Large intestine (tissue), 3 donors: ENCODE measurements around the gene PIGX. TPM values are rescaled to one million over a fixed set of nuclear protein-coding genes. Genes with fewer than 3 reads are reported as not detected.

ENCODE experiments used
- DNase-seq, 2 donors: peaks; one replicate each; pipeline versions ENCODE4 v3.0.0 to v3.0.0-alpha.2; 2013
- H3K27ac ChIP-seq: one replicate; pipeline ENCODE4 v1.5.1; 2013; ENCODE audit warnings: low read length
- H3K27me3 ChIP-seq: 2 replicates; pipeline ENCODE4 v1.6.1; 2013; ENCODE audit warnings: low read length; ENCODE audit not compliant: control insufficient read depth, insufficient read depth
- H3K36me3 ChIP-seq: 2 replicates; pipeline ENCODE4 v1.6.1; 2013; ENCODE audit warnings: low read length; ENCODE audit not compliant: control insufficient read depth, insufficient read depth
- H3K4me1 ChIP-seq: one replicate; pipeline ENCODE4 v1.6.1; 2013; ENCODE audit warnings: low read length; ENCODE audit not compliant: control insufficient read depth, insufficient read depth
- H3K4me3 ChIP-seq: one replicate; pipeline ENCODE4 v1.5.1; 2013; ENCODE audit warnings: low read length
- H3K9me3 ChIP-seq: one replicate; pipeline ENCODE4 v1.6.1; 2013; ENCODE audit warnings: mild to moderate bottlenecking, low read depth, low read length, moderate library complexity; ENCODE audit not compliant: control insufficient read depth
- WGBS: methylation state at CpG from one replicate; pipeline ENCODE4 v1.1.5; 2013; ENCODE audit warnings: low lambda C conversion rate; ENCODE audit not compliant: insufficient coverage; 5-methylcytosine and 5-hydroxymethylcytosine counted together
- polyA plus RNA-seq: library from polyadenylated mRNA; unstranded; fragments of 120-200 nt; gene quantifications from one replicate; pipeline ENCODE4 v1.2.1, GENCODE V29; 2013

Gene PIGX
- polyA plus RNA-seq, 1 donor = 31.2 TPM

DNA sequence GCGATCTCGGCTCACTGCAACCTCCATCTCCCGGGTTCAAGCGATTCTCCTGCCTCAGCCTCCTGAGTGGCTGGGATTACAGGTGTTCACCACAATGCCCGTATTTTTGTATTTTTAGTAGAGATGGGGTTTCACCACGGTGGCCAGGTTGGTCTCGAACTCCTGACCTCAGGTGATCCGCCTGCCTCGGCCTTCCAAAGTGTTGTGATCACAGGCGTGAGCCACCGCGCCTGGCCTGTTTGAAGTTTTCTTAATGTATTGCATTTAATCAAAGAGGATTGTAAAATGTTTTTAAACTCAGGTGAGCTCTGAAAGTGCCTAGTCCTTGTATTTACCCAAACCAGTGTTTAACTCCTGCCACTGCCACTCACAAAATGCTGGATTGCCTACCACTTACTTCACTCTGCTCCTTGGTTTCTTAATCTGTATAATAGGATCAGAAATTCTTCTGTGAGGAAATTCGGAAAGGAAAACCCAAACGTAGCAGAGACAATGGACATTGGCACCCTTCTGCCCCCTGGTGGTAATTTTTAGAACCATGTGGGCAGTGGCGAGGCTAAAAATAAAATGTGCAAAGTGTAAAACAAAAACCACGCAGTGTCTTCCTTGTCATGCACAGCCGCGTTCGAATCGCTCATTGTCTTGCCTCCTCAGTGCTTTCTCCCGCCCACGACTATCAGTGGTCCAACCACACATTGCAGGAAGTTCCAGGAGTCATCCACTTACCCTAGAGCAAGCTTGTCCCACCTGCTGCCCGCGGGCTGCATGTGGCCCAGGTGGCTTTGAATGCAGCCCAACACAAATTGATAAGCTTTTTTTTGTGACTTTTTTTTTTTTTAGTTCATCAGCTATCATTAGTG, 27.4 kb upstream of the PIGX start:
- H3K27ac ChIP-seq = no peak overlapping the region
- no peaks in the 10 kb centered on the region for H3K4me1 ChIP-seq
- 0% methylated on average over 2 of the region's 24 CpGs for WGBS

GRCh38 chr3:196686436-196686835, 25.7 kb upstream of the PIGX start:
- no peak for DNase-seq
- Histone ChIP-seq H3K27me3 (no peaks in the 10 kb centered on the region), H3K4me3 (no peak overlapping the region), H3K4me1 (no peaks in the 10 kb centered on the region), H3K27ac (no peak overlapping the region), H3K9me3 (no peaks in the 10 kb centered on the region), H3K36me3 (no peaks in the 10 kb centered on the region)
- no CpG with 5 or more reads among the region's 2 CpGs for WGBS

More for the DNA sequence above, 27.4 kb upstream of the PIGX start:
- H3K4me3 ChIP-seq = no peak overlapping the region
- no peaks in the 10 kb centered on the region for H3K27me3 ChIP-seq
- no peaks in the 10 kb centered on the region for H3K36me3 ChIP-seq
- peak; percentile 23 to 55 for DNase-seq
- no peaks in the 10 kb centered on the region for H3K9me3 ChIP-seq

DNA sequence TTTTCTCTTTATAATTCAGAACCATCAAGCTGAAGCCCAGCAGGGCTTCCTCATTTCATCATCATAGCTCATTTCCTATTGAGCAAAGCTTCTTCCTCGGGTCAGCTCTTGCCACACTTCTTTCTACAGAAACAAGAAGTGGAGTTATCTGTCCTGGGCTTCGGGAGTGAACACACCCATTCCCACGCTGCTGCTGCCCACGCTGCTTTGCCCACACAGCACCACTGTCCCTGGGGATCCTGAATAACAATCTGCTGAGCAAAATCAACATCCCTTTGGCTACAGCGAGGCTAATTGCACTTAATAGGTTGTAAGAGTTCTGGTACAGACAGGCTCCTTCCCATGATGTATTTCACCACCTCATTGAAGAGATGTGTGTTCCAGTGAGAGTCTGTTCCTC, 23.8 kb upstream of the PIGX start:
- DNase-seq = no peak
- no CpG with 5 or more reads among the region's 5 CpGs for WGBS

DNA sequence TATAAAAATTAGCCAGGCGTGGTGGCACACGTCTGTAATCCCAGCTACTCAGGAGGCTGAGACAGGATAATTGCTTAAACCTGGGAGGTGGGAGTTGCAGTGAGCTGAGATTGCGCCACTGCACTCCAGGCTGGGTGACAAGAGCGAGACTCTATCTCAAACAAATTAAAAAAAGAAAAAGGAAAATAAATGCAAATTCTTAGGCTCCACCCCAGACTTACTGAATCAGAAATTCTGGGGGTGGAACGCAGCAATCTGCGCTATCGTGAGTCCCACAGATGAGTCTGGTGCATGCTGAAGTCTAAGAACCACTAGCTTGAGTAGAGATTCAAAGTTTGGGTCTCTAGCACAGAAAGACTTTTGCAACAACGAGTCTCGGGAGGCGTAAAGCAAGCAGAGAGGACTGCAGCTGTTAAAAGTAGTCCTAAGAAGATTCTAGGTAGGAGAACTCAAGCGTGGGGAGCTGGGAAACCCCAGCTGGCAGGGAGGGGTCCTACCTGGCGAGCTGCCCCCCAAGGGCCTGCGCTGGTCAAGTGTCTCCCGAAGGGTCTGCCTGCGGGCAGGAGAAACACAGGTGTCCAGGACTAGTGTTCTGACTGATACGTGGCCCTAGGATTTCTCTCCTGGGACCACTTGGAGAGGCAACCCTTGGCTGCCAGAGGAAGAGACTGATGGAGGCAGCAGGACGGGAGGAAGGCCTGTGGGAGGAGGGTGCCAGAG, 22.1 kb upstream of the PIGX start:
- Histone ChIP-seq H3K36me3 (no peaks in the 10 kb centered on the region), H3K27ac (no peak overlapping the region), H3K9me3 (peaks cover 4% of the 10 kb centered on the region), H3K4me1 (no peaks in the 10 kb centered on the region), H3K4me3 (no peak overlapping the region), H3K27me3 (peaks cover 3% of the 10 kb centered on the region)
- no CpG with 5 or more reads among the region's 17 CpGs for WGBS
- no peak for DNase-seq

More for the DNA sequence above, 23.8 kb upstream of the PIGX start:
- Histone ChIP-seq H3K27me3 (peaks cover 3% of the 10 kb centered on the region), H3K36me3 (no peaks in the 10 kb centered on the region), H3K4me3 (no peak overlapping the region), H3K9me3 (no peaks in the 10 kb centered on the region), H3K27ac (no peak overlapping the region), H3K4me1 (no peaks in the 10 kb centered on the region)

- no peaks in the 10 kb centered on the region for H3K4me1 ChIP-seq
- no peak overlapping the region for H3K27ac ChIP-seq
- DNase-seq = no peak
- H3K9me3 ChIP-seq = peaks cover 5% of the 10 kb centered on the region
- no CpG with 5 or more reads among the region's 8 CpGs for WGBS
- no peak overlapping the region for H3K4me3 ChIP-seq
- H3K36me3 ChIP-seq = no peaks in the 10 kb centered on the region
- H3K27me3 ChIP-seq = peaks cover 3% of the 10 kb centered on the region
Observed at GRCh38 chr3:196691386-196691785, 20.8 kb upstream of the PIGX start.

DNA sequence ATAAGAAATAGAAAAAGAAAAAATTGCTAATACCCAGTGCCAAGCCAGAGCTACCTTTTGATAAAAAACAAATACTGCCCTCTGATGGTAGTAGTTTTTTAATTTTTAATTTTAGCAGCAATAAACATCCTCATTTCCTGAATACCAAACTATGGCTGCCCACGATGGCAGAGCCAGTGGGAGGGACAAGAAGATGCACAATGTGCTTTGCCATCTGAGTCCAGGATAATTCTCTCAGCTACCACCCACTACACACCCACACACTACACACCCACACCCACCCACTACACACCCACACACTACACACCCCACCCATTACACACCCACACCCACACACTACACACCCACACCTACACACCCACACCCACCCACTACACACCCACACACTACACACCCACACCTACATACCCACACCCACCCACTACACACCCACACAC, 18.0 kb upstream of the PIGX start:
- H3K4me3 ChIP-seq = no peak overlapping the region
- WGBS = no CpG with 5 or more reads among the region's 1 CpG

GRCh38 chr3:196694941-196695848, 17.0 kb upstream of the PIGX start:
- Histone ChIP-seq H3K36me3 (no peaks in the 10 kb centered on the region), H3K4me3 (no peak overlapping the region), H3K27me3 (peaks cover 3% of the 10 kb centered on the region), H3K9me3 (peaks cover 5% of the 10 kb centered on the region), H3K27ac (no peak overlapping the region), H3K4me1 (no peaks in the 10 kb centered on the region)
- no peak for DNase-seq
- no CpG with 5 or more reads among the region's 17 CpGs for WGBS

More for the DNA sequence above, 18.0 kb upstream of the PIGX start:
- H3K27ac ChIP-seq = no peak overlapping the region
- H3K9me3 ChIP-seq = peaks cover 5% of the 10 kb centered on the region
- DNase-seq = no peak
- H3K36me3 ChIP-seq = no peaks in the 10 kb centered on the region
- H3K4me1 ChIP-seq = no peaks in the 10 kb centered on the region
- H3K27me3 ChIP-seq = peaks cover 3% of the 10 kb centered on the region

DNA sequence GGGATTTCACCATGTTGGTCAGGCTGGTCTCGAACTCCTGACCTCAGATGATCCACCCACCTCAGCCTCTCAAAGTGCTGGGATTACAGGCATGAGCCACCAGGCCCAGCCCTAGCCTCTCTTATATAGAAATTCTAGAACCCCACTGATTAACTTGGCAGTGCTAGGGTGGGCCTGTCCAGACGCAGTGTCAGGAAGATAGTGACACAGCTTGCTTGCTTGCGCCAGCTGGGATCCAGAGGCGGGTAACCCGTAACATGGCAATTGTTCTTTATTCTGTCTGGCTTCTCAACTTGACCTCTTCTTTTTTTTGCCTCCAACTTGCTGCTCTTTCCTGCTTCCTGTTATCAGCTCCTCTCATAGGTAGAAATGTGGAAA, 16.3 kb upstream of the PIGX start:
- Histone ChIP-seq H3K27me3 (peaks cover 3% of the 10 kb centered on the region), H3K4me1 (no peaks in the 10 kb centered on the region), H3K4me3 (no peak overlapping the region), H3K27ac (no peak overlapping the region), H3K9me3 (peaks cover 5% of the 10 kb centered on the region), H3K36me3 (no peaks in the 10 kb centered on the region)
- DNase-seq = no peak
- WGBS = no CpG with 5 or more reads among the region's 5 CpGs

DNA sequence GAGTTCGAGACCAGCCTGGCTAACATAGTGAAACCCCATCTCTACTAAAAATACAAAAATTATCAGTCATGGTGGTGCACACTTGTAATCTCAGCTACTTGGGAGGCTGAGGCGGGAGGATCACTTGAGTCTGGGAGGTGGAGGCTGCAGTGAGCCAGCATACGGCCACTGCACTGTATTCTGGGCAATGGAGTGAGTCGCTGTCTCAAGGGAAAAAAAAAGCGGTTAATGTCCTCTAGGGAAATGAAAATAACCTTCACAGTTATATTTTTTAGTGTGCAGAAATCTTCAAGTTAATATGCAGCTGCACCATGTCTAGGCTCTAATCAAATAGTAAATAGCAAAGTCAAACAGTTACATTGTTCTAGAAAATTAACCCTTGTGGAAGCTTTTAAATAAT, 14.9 kb upstream of the PIGX start:
- Histone ChIP-seq H3K4me3 (no peak overlapping the region), H3K4me1 (no peaks in the 10 kb centered on the region), H3K27ac (no peak overlapping the region), H3K9me3 (peaks cover 5% of the 10 kb centered on the region), H3K36me3 (no peaks in the 10 kb centered on the region), H3K27me3 (no peaks in the 10 kb centered on the region)
- WGBS = no CpG with 5 or more reads among the region's 5 CpGs
- DNase-seq = no peak

DNA sequence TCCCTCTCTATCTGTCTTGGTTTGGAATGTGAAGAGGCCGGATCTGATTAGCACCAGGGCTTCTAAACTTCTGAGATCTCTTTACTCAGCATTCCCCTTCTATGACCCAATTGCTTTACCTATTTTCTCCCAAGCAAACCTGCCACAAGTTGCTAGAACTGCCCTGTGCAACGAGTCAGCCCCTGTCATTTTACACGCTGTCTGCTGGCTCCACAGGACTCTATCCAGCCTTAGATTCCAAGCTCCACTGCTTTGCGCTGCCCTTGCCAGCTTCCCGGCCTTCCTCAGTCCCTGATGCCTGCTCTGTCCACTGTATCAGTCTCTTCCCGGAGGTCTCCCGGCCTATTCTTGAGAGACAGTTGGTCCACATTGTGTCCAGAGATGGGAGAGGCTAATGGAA, 12.4 kb upstream of the PIGX start:
- peaks cover 5% of the 10 kb centered on the region for H3K9me3 ChIP-seq
- 90% methylated on average over 1 of the region's 7 CpGs for WGBS

More for the DNA sequence above, 12.4 kb upstream of the PIGX start:
- Histone ChIP-seq H3K4me3 (no peak overlapping the region), H3K27ac (no peak overlapping the region), H3K27me3 (no peaks in the 10 kb centered on the region), H3K36me3 (no peaks in the 10 kb centered on the region), H3K4me1 (no peaks in the 10 kb centered on the region)
- DNase-seq = no peak
